KOPT-K1 (cell line): ENCODE results near the gene PLXNB2.
"Not testable (repeated sequence)": the region's sequence is repeated elsewhere in the genome, so short reads cannot be mapped to it uniquely, and the experiment has no call there.

Experiments used
- H3K27ac ChIP-seq: fragments of 200-600 bp; sonication (generic); 2 replicates; pipeline ENCODE4 v1.5.1; 2016; ENCODE audit warnings: antibody characterized with exemption, mild to moderate bottlenecking, low read depth, low read length; ENCODE audit not compliant: poor library complexity, severe bottlenecking
- H3K36me3 ChIP-seq: fragments of 200-600 bp; sonication (generic); 2 replicates; pipeline ENCODE4 v1.5.1; 2017; ENCODE audit warnings: antibody characterized with exemption, mild to moderate bottlenecking, low read length, moderate library complexity; ENCODE audit not compliant: insufficient read depth
- H3K9me3 ChIP-seq: fragments of 200-600 bp; sonication (generic); 2 replicates; pipeline ENCODE4 v1.5.1; 2017; ENCODE audit warnings: antibody characterized with exemption, low read length, mild to moderate bottlenecking; ENCODE audit not compliant: insufficient read depth, poor library complexity, severe bottlenecking

The PLXNB2 gene

GRCh38 chr22:50338042-50338573 is 30.7 kb upstream of the PLXNB2 start:
- no peaks in the 10 kb centered on the region for H3K36me3 ChIP-seq
- no peaks in the 10 kb centered on the region for H3K9me3 ChIP-seq
- no peak overlapping the region for H3K27ac ChIP-seq

DNA sequence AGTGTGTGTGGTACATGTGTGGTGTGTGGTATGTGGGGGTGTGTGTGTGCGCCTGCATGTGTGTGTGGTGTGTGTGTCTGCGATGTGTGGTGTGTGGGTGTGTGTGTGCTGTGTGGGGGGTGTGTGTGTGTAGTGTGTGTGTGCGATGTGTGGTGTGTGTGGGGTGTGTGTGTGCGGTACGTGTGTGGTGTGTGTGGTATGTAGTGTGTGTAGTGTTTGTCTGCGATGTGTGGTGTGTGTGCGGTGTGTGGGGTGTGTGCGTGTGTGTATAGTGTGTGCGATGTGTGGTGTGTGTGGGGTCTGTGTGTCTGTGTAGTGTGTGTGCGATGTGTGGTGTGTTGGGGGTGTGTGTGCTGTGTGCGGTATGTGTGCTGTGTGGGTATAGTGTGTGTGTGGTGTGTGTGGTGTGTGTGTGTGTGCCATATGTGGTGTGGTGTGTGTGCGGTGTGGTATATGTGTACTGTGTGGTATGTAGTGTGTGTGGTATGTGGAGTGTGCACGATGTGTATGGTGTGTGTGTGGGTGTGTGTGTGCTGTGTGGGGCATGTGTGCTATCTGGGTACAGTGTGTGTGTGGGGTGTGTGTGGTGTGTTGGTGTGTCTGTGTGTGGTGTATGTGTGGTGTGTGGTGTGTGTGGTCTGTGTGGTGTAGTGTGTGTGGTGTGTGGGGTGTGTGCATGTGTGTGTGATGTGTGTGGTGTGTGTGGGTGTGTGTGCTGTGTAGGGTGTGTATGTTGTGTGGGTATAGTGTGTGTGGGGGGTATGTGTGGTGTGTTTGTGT is 30.0 kb upstream of the PLXNB2 start:
- Histone ChIP-seq H3K27ac (no peak overlapping the region), H3K9me3 (no peaks in the 10 kb centered on the region), H3K36me3 (no peaks in the 10 kb centered on the region)

DNA sequence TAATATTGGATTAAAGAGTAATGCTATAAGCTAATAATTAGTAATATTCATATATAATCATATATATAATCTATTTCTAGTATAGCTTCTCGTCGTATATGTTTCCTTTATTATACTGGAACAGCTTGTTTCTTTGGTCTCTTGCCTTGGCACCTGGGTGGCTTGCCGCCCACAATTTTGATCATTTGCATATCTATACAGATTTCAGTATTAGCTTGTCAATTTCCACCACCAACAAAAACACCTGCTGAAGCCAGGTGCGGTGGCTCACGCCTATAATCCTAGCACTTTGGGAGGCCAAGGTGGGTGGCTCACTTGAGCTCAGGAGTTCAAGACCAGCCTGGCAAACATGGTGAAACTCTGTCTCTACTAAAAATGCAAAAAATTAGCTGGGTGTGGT is 27.0 kb upstream of the PLXNB2 start:
- H3K27ac ChIP-seq: not testable (repeated sequence)

GRCh38 chr22:50329236-50329635 is 21.8 kb upstream of the PLXNB2 start:
- Histone ChIP-seq H3K36me3 (no peaks in the 10 kb centered on the region), H3K27ac (no peak overlapping the region), H3K9me3 (no peaks in the 10 kb centered on the region)

More for the DNA sequence above, 27.0 kb upstream of the PLXNB2 start:
- H3K36me3 ChIP-seq, H3K9me3 ChIP-seq: not testable (repeated sequence)

DNA sequence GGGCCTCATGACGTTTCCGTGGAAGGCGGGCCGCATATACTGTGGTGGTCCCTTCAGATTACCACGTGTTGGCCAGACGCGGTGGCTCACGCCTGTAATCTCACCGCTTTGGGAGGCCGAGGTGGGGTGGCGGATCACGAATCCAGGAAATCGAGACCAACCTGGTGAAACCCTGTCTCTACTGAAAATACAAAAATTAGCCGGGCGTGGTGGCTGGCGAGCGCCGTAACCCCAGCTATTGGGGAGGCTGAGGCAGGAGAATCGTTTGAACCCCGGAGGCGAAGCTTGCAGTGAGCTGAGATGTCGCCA is 20.2 kb upstream of the PLXNB2 start:
- no peak overlapping the region for H3K27ac ChIP-seq
- H3K36me3 ChIP-seq: no peaks in the 10 kb centered on the region
- H3K9me3 ChIP-seq: no peaks in the 10 kb centered on the region

DNA sequence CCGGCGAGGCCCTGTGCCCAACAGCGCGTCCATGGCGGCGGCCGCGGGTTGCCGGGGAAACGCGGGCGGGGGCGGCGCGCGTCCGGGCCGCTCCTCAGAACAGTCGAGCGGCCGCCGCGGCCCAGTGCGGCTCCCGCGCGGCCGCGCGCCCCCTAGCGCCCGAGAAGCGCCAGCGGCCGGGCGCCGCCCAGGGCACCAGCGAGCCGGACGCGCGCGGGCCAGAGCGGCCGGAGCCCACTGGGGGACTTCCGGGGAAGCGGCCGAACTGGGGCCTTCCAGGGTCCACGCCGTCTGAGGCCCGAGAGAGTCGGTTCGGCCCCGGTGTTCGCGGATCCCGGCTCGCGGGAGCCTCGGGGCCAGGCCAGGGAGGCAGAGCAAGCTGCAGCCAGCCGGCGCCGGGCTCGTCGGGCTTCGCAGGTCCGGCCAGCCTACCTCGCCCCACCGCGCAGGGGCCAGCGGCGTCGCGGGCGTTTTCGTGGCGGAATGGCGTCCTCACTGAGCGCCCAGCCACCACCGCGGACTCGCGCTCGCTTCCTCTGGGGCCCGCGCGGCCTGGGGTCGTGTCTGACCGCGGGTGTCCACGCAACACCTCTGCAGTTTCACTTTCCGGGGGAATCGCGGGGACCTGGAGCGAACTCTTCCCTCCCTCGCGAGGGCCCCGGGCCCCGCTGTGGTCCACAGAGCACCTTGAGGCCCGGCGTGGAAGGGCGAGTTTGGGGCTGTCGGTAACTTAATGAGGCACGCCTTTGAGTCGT is 19.7 kb upstream of the PLXNB2 start, which contains the start of gene DENND6B:
Gene DENND6B (minus strand): TSS at position 57 of the 755 bp plus-strand sequence. CDS start 24 bp downstream, at position 33.
- Histone ChIP-seq H3K36me3 (no peaks in the 10 kb centered on the region), H3K9me3 (no peaks in the 10 kb centered on the region), H3K27ac (no peak within 1 kb of the TSS)

GRCh38 chr22:50326225-50326955 is 18.9 kb upstream of the PLXNB2 start:
- no peaks in the 10 kb centered on the region for H3K9me3 ChIP-seq
- no peaks in the 10 kb centered on the region for H3K36me3 ChIP-seq
- H3K27ac ChIP-seq: no peak overlapping the region

GRCh38 chr22:50325444-50326224 is 18.2 kb upstream of the PLXNB2 start:
- Histone ChIP-seq H3K36me3 (no peaks in the 10 kb centered on the region), H3K9me3 (no peaks in the 10 kb centered on the region), H3K27ac (no peak overlapping the region)

GRCh38 chr22:50323900-50324299 is 16.5 kb upstream of the PLXNB2 start:
- H3K9me3 ChIP-seq: no peaks in the 10 kb centered on the region
- H3K27ac ChIP-seq: no peak overlapping the region
- H3K36me3 ChIP-seq: no peaks in the 10 kb centered on the region

DNA sequence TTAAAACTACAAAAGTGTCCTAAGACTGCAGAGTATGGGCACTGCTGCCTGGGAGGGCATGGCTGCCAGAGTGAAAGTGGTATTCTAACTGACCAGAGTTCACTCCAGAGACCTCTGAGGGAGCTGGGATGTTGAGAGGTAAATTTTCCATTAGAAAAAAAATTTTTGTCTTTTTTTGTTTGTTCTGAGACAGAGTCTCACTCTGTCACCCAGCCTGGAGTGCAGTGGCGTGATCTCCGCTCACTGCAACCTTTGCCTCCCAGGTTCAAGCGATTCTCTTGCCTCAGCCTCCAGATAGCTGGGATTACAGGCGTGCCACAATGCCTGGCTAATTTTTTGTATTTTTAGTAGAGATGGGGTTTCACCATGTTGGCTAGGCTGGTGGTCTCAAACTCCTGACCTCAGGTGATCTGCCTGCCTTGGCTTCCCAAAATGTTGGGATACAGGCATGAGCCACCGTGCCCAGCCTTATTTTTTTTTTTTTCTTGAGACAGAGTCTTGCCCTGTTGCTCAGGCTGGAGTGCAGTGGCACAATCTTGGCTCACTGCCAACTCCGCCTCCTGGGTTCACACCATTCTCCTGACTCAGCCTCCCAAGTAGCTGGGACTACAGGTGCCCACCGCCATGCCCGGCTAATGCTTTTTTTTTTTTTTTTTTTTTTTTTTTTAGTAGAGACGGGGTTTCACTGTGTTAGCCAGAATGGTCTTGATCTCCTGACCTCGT is 15.1 kb upstream of the PLXNB2 start:
- not testable (repeated sequence) for H3K36me3 ChIP-seq, H3K9me3 ChIP-seq, H3K27ac ChIP-seq

DNA sequence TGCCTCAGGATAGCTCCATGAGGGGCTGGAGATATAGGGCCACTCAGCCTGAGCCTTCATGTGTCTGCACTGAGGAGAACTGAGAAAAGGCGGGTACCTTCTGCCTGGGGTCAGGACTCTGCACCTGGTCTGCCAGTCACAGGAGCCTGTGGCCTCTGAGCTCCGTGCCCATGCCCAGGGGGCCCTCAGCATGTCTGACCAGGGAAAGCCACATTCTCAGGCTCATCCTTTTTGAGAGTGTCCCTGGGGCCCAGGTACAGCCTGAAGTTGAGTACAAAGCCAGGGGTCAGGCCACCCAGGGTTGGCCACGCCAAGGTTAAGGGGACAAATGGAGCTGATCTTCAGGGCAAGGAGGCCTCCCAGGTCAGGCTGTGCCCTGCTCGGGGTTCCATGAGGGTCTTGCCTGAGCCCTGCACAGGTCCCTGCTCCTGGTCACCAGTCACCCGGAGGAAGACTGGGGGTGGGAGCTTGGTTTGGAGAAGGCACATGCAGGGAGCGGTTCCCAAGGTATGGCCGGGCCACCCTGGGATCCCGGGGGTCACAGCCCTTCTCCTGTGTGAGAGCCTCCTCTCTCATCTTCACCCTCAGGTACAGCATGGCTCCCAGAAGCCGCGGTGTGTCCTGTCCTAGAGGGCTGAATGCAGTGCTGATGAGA is 13.4 kb upstream of the PLXNB2 start:
- H3K9me3 ChIP-seq: no peaks in the 10 kb centered on the region
- H3K36me3 ChIP-seq: no peaks in the 10 kb centered on the region
- H3K27ac ChIP-seq: no peak overlapping the region

DNA sequence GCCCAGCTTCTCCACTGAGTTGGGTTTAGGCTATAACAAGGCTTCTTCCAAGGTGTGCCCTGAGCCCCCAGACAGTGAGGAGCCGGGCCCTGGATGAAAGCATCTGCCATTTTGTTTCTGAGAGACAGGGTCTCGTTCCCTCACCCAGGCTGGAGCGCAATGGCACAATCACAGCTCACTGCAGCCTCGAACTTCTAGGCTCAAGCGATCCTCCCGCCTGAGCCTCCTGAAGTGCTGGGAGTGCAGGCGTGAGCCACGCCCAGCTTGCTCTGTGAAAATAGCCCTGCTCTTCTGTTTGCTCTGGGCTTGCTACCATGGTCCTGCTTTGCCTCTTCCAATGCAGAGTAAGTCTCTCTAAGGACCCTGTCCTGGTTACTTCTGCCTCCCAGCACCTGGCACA is 12.7 kb upstream of the PLXNB2 start:
- Histone ChIP-seq H3K9me3 (no peaks in the 10 kb centered on the region), H3K36me3 (no peaks in the 10 kb centered on the region), H3K27ac (no peak overlapping the region)

DNA sequence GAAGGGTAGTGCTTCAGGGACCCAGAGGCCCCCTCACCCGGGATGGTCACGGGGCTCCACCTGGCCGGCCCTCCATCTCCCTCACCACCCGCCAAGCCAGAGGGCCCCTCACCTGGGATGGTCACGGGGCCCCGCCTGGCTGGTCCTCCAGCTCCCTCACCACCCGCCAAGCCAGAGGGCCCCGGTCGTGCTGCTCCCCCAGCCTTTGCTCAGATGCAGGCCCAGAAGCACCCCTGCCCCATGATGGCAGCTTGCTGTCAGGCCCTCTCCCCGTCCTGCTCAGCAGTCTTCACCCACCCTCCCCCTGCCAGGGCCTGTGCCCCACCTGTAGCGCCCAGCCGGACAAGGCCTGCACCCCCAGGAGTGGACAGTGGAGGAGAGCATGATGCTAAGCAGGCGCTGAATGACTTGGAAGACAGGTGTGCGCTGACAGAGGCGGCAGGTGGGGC is 12.1 kb upstream of the PLXNB2 start:
- Histone ChIP-seq H3K9me3 (no peaks in the 10 kb centered on the region), H3K27ac (no peak overlapping the region), H3K36me3 (no peaks in the 10 kb centered on the region)
